ENCODE data around the gene CEP89.

Gene CEP89

GRCh38 chr19:32830231-32831014 lies 141.3 kb downstream of the CEP89 start:
- Histone ChIP-seq H3K27ac (ENCODE audit: low read length) (no peak overlapping the region), H3K27me3 (ENCODE audit: low read depth, low read length) (no peaks in the 10 kb centered on the region), H3K4me1 (ENCODE audit: low read length) (no peaks in the 10 kb centered on the region), H3K4me2 (ENCODE audit: low read length) (no peak overlapping the region), H3K4me3 (ENCODE audit: low read length) (no peak overlapping the region), H4K20me1 (ENCODE audit: insufficient read depth, low read length) (no peaks in the 10 kb centered on the region), H3K9ac (ENCODE audit: low read length) (no peak overlapping the region), H3K79me2 (ENCODE audit: low read length) (no peaks in the 10 kb centered on the region), H3K9me3 (ENCODE audit: insufficient read depth, low read length) (no peaks in the 10 kb centered on the region), H2AFZ (ENCODE audit: low read depth, low read length) (no peak overlapping the region), H3K36me3 (replicated peaks; ENCODE audit: low read depth, low read length) (no peaks in the 10 kb centered on the region)
- no peak for TF ChIP-seq EZH2phosphoT487 (IDR thresholded peaks at IDR 0.05; ENCODE audit: low read depth)
- TF ChIP-seq CTCF (IDR thresholded peaks at IDR 0.05; ENCODE audit: low read depth, low read length), result no peak

- Histone ChIP-seq H3K4me1 (ENCODE audit: low read length) (no peaks in the 10 kb centered on the region), H3K27ac (ENCODE audit: low read length) (no peak overlapping the region), H3K4me2 (ENCODE audit: low read length) (no peak overlapping the region), H3K4me3 (ENCODE audit: low read length) (no peak overlapping the region), H4K20me1 (ENCODE audit: insufficient read depth, low read length) (no peaks in the 10 kb centered on the region), H3K9ac (ENCODE audit: low read length) (no peak overlapping the region), H3K9me3 (ENCODE audit: insufficient read depth, low read length) (no peaks in the 10 kb centered on the region), H3K36me3 (replicated peaks; ENCODE audit: low read depth, low read length) (no peaks in the 10 kb centered on the region), H2AFZ (ENCODE audit: low read depth, low read length) (no peak overlapping the region), H3K27me3 (ENCODE audit: low read depth, low read length) (no peaks in the 10 kb centered on the region), H3K79me2 (ENCODE audit: low read length) (no peaks in the 10 kb centered on the region)
- TF ChIP-seq CTCF (IDR thresholded peaks at IDR 0.05; ENCODE audit: low read depth, low read length), result no peak
- no peak for TF ChIP-seq EZH2phosphoT487 (IDR thresholded peaks at IDR 0.05; ENCODE audit: low read depth)
Measured at GRCh38 chr19:32829345-32829896, 142.3 kb downstream of the CEP89 start.

GRCh38 chr19:32828643-32829344 lies 143.0 kb downstream of the CEP89 start:
- Histone ChIP-seq H3K4me1 (ENCODE audit: low read length) (no peaks in the 10 kb centered on the region), H3K27ac (ENCODE audit: low read length) (no peak overlapping the region), H4K20me1 (ENCODE audit: insufficient read depth, low read length) (no peaks in the 10 kb centered on the region), H2AFZ (ENCODE audit: low read depth, low read length) (no peak overlapping the region), H3K4me2 (ENCODE audit: low read length) (no peak overlapping the region), H3K27me3 (ENCODE audit: low read depth, low read length) (no peaks in the 10 kb centered on the region), H3K36me3 (replicated peaks; ENCODE audit: low read depth, low read length) (no peaks in the 10 kb centered on the region), H3K4me3 (ENCODE audit: low read length) (no peak overlapping the region), H3K9me3 (ENCODE audit: insufficient read depth, low read length) (no peaks in the 10 kb centered on the region), H3K9ac (ENCODE audit: low read length) (no peak overlapping the region), H3K79me2 (ENCODE audit: low read length) (no peaks in the 10 kb centered on the region)
- TF ChIP-seq CTCF (IDR thresholded peaks at IDR 0.05; ENCODE audit: low read depth, low read length) (no peak), EZH2phosphoT487 (IDR thresholded peaks at IDR 0.05; ENCODE audit: low read depth) (no peak)

- H3K27me3 ChIP-seq (ENCODE audit: low read depth, low read length), result no peaks in the 10 kb centered on the region
- TF ChIP-seq CTCF (IDR thresholded peaks at IDR 0.05; ENCODE audit: low read depth, low read length), result no peak
- no peak for TF ChIP-seq EZH2phosphoT487 (IDR thresholded peaks at IDR 0.05; ENCODE audit: low read depth)
- H3K9ac ChIP-seq (ENCODE audit: low read length), result no peak overlapping the region
- no peak overlapping the region for H3K4me3 ChIP-seq (ENCODE audit: low read length)
- no peaks in the 10 kb centered on the region for H3K36me3 ChIP-seq (replicated peaks; ENCODE audit: low read depth, low read length)
- H3K9me3 ChIP-seq (ENCODE audit: insufficient read depth, low read length), result no peaks in the 10 kb centered on the region
- no peaks in the 10 kb centered on the region for H3K4me1 ChIP-seq (ENCODE audit: low read length)
- no peaks in the 10 kb centered on the region for H4K20me1 ChIP-seq (ENCODE audit: insufficient read depth, low read length)
- no peaks in the 10 kb centered on the region for H3K79me2 ChIP-seq (ENCODE audit: low read length)
- H3K4me2 ChIP-seq (ENCODE audit: low read length), result no peak overlapping the region
- H2AFZ ChIP-seq (ENCODE audit: low read depth, low read length), result no peak overlapping the region
- no peak overlapping the region for H3K27ac ChIP-seq (ENCODE audit: low read length)
Measured at GRCh38 chr19:32828139-32828538, 143.6 kb downstream of the CEP89 start.

All from OCI-LY3 (cell line).